GM12892 (cell line): ENCODE measurements around the gene BCAS2.

Experiments
- DNase-seq: peaks from one replicate; pipeline ENCODE4 v3.0.0; 2011; ENCODE audit not compliant: insufficient read length
- FAIRE-seq: peaks from 2 replicates; lab custom pipeline; 2011; peaks lifted over from hg19 to GRCh38; lab: Jason Lieb, UNC
- POLR2A ChIP-seq: IDR thresholded peaks from 2 replicates; pipeline ENCODE4 v1.6.1; 2011; ENCODE audit warnings: low read depth, low read length, control low read depth
- POLR2AphosphoS5 ChIP-seq: IDR thresholded peaks from 2 replicates; pipeline ENCODE4 v1.6.1; 2011; ENCODE audit warnings: low read depth, low read length, control low read depth
- TAF1 ChIP-seq: IDR thresholded peaks from 2 replicates; pipeline ENCODE4 v1.6.1; 2011; ENCODE audit warnings: low read depth, mild to moderate bottlenecking, control low read depth, low read length, borderline replicate concordance

Gene BCAS2

DNA sequence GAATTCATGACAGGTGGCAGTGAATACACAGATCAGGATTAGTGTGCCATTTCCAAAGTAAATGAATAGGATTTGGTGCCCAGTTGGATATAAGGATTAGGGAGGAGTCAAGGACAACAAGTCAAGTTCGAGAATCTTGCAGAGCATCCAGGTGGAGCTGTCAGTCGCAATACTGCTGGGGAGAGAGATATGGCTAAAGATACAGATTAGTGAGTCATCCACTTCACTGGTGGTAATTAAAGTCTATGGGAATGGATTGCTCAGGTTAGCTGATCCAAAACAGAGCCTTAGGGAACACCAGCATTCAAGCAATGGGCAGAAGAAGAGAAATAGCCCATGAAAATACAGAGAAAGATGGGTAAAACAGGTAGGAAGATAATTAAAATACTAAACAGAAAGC, 26.8 kb downstream of the BCAS2 start:
- TF ChIP-seq TAF1: no peak
- TF ChIP-seq POLR2AphosphoS5: no peak
- TF ChIP-seq POLR2A: no peak
- FAIRE-seq (no peak), DNase-seq (no peak)

DNA sequence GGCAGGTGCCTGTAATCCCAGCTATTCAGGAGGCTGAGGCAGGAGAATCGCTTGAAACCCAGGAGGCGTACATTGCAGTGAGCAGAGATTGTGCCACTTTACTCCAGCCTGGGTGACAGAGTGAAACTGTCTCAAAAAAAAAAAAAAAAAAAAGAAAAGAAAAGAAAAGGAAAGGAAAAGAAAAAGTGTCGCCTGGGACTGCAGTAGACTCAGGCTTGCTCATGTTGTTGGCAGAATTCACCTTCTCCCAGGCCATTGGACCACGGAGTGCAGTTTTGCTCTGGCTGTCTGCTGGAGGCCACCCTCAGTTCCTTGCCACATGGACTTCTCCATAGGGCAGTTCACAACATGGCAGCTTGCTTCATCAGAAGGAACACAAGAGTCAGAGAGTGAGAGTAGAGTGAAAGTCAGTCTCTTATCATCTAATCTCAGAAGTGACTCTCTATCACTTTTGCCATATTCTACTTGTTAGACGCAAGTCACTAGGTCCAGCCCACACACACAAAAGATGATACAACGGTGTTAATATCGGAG, 29.2 kb downstream of the BCAS2 start:
- TF ChIP-seq POLR2A (no peak), TAF1 (no peak), POLR2AphosphoS5 (no peak)
- DNase-seq (no peak), FAIRE-seq (no peak)

DNA sequence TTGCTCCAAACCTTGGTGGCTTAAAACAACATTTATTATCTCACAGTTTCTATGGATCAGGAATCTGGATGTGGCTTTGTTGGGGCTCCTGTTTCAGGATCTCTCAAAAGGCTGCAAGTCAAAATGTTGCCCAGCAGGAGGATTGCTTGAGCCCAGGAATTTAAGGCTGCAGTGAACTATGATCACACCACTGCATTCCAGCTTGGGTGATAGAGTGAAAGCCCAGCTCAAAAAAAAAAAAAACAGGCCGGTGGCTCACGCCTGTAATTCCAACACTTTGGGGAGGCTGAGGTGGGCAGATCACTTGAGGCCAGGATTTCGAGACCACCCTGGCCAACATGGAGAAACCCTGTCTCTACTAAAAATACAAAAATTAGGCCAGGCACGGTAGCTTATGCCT, 30.0 kb downstream of the BCAS2 start:
- FAIRE-seq: no peak
- TF ChIP-seq POLR2A (no peak), TAF1 (no peak), POLR2AphosphoS5 (no peak)
- DNase-seq: no peak

- no peak for DNase-seq
- no peak for FAIRE-seq
- no peak for TF ChIP-seq POLR2A
- TF ChIP-seq POLR2AphosphoS5: no peak
- no peak for TF ChIP-seq TAF1
Observed at GRCh38 chr1:114550336-114550735, 31.1 kb downstream of the BCAS2 start.

- FAIRE-seq (no peak), DNase-seq (no peak)
- TF ChIP-seq POLR2A (no peak), POLR2AphosphoS5 (no peak), TAF1 (no peak)
Observed at GRCh38 chr1:114549137-114549536, 32.3 kb downstream of the BCAS2 start.

DNA sequence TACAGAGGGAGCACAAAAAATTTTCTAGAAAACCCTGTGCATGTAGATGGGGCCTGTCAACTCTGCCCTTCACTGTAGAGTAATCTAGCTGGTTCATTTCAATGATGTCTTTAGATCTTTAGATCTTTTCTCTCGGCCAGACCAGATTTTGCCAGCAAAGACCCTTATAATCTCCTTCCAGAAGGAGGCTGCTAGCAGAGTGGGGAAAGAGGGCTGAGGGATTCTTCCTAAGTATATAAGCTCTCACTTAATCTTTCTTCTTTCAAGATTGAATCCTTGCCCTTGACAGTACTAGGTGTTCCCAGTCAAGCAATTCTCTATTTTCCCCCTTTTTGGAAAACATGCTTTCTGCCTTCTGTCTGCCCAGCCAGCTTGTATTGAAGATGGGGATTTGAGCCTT, 34.3 kb downstream of the BCAS2 start:
- FAIRE-seq (no peak), DNase-seq (no peak)
- TF ChIP-seq POLR2A (no peak), POLR2AphosphoS5 (no peak), TAF1 (no peak)

DNA sequence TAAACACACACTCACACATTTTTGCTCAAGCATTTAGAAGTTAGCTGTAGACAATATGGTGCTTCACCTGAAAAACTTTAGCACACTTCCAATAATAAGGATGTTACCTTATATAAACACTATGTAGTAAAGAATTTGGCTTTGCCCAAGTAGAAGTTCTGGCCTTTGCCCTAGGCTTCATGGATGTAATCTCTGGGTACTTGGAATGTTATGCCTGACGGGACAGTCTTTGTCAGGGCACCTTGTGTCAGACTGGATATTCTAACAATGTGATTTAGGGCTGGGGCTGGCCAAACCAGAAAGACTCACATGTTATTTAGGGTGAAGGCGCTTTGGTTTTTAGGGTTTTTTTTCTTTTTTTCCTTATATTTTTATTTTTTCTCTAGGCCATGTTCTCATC, 35.6 kb downstream of the BCAS2 start:
- FAIRE-seq (no peak), DNase-seq (no peak)
- no peak for TF ChIP-seq POLR2AphosphoS5
- no peak for TF ChIP-seq TAF1
- no peak for TF ChIP-seq POLR2A

DNA sequence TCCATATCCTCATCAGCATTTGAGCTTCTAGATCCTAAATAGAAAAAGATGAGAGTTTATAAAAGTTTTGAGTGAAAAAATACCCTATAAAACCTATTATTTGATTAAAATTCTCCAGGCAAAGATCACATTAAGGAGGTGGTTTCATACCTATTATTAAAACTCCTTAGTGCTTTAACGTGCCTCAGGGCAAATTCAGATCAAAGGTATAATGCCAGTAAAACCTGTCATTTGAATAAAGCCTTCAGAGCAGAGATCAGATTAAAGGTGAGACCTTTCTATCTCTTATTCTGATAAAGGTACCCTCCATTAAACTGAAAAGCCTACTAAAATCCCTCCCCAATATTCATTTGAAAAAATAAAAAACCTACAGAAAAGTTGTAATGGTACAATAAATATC, 36.1 kb downstream of the BCAS2 start:
- TF ChIP-seq TAF1 (no peak), POLR2AphosphoS5 (no peak), POLR2A (no peak)
- DNase-seq (no peak), FAIRE-seq (no peak)

- TF ChIP-seq POLR2A: no peak
- no peak for FAIRE-seq
- no peak for DNase-seq
Observed at GRCh38 chr1:114540821-114541220, 40.6 kb downstream of the BCAS2 start.

- no peak for FAIRE-seq
Observed at GRCh38 chr1:114540272-114540671, 41.1 kb downstream of the BCAS2 start.

GRCh38 chr1:114536043-114536442, 45.4 kb downstream of the BCAS2 start:
- no peak for TF ChIP-seq TAF1
- DNase-seq (no peak), FAIRE-seq (no peak)

More at GRCh38 chr1:114540272-114540671, 41.1 kb downstream of the BCAS2 start:
- no peak for DNase-seq
- no peak for TF ChIP-seq POLR2A
- TF ChIP-seq POLR2AphosphoS5: no peak
- no peak for TF ChIP-seq TAF1

GRCh38 chr1:114535401-114535800, 46.0 kb downstream of the BCAS2 start:
- no peak for FAIRE-seq
- no peak for DNase-seq
- TF ChIP-seq TAF1 (no peak), POLR2A (no peak), POLR2AphosphoS5 (no peak)

DNA sequence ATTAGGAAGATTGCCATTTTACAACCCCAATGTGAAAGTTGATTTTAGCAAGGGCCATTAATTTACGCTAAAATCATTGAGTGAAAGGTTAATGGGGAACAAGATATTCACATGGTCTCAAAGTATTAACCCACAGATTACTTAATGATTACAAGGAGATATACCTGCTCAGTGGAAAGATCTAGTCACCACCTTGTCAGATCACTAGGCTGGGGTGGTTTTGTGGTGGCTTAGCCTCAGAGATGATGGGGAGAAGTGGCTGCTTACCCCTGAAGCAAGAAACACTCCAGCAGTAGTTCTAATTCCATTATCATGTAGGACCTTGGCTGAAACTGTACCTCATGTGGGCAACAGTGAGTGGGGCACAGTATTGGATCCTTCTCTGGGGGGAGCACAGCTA, 50.3 kb downstream of the BCAS2 start:
- no peak for FAIRE-seq
- TF ChIP-seq TAF1 (no peak), POLR2A (no peak), POLR2AphosphoS5 (no peak)
- DNase-seq: no peak

DNA sequence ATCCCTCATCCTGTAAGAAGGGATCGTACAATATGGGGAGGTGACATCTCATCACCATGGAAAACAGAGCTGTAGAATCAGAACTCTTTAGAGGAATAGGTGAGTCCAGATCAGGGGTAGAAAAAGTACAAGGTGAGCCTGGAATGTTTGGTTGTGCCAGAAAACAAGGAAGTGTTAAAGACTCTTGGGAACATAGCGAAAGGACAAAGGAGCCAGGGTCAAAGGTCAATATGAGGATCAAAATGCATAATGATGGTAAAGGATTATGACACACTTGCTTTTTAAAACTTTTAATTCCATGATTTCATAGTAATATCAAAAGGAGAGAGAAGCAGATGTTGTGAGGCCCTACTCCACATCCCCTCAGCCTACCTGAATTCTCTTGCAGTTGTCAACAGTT, 51.2 kb downstream of the BCAS2 start:
- no peak for DNase-seq
- no peak for TF ChIP-seq POLR2AphosphoS5
- no peak for TF ChIP-seq TAF1
- no peak for TF ChIP-seq POLR2A
- no peak for FAIRE-seq
